Testis (tissue), 2 donors: Measurements from ENCODE around the gene MYBPHL.

Source experiments
- CTCF ChIP-seq, 3 experiments: fragments of 450-650 bp in 2 of 3; fragments of 200-600 bp in 1 of 3; sonication (generic) in 1 of 3; IDR thresholded peaks; one replicate each; pipeline ENCODE4 v1.5.1; 2016 to 2019; ENCODE audit warnings: antibody characterized with exemption in 3 of 3, mild to moderate bottlenecking in 2 of 3, moderate library complexity in 1 of 3
- POLR2A ChIP-seq: fragments of 450-650 bp; IDR thresholded peaks from one replicate; pipeline ENCODE4 v1.6.1; 2017; ENCODE audit warnings: antibody characterized with exemption, mild to moderate bottlenecking, moderate library complexity

- no peak for TF ChIP-seq CTCF (IDR thresholded peaks at IDR 0.05)
- TF ChIP-seq POLR2A = no peak
Measured at GRCh38 chr1:109261578-109261977, 45.2 kb downstream of the MYBPHL start.
